NCI-H1694 treated with DMSO at 0.1 percent for 48 hours (cell line): ENCODE results near the gene GTF2H1.

Experiments
- DNase-seq: peaks from one replicate; lab custom pipeline; 2025; lab: John Stamatoyannopoulos, UW

The GTF2H1 gene

DNA sequence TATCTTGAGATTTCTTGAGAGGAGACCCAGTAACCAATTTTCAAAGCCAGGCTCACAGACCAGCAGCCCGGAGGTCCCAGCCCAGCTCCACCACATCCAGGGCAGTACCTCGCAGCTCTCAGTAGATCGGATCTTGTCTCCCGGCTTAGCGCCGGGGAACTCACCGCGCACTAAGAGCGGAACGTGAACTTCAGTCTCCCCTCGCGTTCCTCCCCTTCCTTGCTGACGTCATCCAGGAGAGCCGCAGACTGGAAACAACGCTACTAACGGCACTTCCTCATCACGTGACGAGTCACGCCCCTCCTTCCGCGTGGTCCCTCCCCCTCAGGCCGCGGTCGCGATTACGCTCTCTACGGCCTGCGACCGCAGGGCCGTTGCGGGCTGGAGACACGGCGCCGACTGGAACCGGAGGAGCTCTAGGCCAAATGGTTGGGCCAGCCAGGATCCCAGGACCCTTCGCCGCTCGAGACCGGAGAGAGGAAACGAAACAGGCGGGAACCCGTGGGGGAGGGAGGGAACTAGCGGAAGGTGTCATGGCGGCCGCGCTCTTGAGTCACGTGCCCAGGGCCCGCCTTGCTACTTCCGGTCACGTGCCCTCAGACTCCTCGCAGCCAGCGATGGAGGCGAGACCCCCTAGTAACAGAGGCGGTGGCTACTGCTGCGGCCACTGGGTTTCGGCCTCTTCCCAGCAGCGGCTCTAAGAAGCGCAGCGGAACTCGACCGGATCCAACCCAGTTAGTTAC lies at the start of gene GTF2H1, which contains the start of gene HPS5:
Gene GTF2H1, plus strand, starts transcription at position 599 of the 743 bp plus-strand sequence. CDS start 10,508 bp downstream, outside the sequence.
Gene HPS5, minus strand, starts transcription at position 172 of the 743 bp plus-strand sequence. CDS start 4,282 bp downstream, outside the sequence.
- peak; percentile 87 for DNase-seq

GRCh38 chr11:18277565-18278271 lies 44.6 kb upstream of the GTF2H1 start:
- DNase-seq, result no peak

DNA sequence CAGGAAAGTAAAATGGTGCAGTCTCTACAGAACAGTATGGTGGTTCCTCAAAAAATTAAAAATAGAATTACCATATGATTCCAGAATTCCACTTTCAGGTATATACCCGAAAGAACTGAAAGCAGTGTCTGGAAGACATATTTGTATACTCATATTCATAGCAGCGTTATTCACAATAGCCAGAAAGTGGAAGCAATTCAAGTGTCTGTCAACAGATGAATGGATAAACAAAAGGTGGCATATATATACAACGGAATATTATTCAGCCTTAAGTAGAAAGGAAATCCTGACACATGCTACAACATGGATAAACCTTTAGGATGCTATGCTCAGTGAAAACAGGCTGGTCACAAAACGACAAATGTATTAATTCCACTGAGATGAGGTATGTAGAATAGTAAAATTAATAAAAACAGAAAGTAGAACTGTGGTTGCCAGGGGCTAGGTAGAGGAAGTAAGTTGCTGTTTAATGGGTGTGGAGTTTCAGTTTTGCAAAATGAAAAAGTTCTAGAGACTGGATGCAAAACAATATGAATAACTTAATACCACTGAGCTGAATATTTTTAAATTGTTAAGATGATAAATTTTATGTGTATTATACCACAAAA lies 41.8 kb upstream of the GTF2H1 start:
- DNase-seq, result no peak

- no peak for DNase-seq
Measured at GRCh38 chr11:18282626-18283025, 39.7 kb upstream of the GTF2H1 start.

- DNase-seq, result no peak
Measured at GRCh38 chr11:18285841-18286240, 36.5 kb upstream of the GTF2H1 start.

- no peak for DNase-seq
Measured at GRCh38 chr11:18288911-18289310, 33.5 kb upstream of the GTF2H1 start.

- DNase-seq, result no peak
Measured at GRCh38 chr11:18294862-18295261, 27.5 kb upstream of the GTF2H1 start.

GRCh38 chr11:18295316-18295715 lies 27.1 kb upstream of the GTF2H1 start:
- no peak for DNase-seq

GRCh38 chr11:18299721-18300120 lies 22.6 kb upstream of the GTF2H1 start:
- DNase-seq, result no peak

- no peak for DNase-seq
Measured at GRCh38 chr11:18304745-18305144, 17.6 kb upstream of the GTF2H1 start.

DNA sequence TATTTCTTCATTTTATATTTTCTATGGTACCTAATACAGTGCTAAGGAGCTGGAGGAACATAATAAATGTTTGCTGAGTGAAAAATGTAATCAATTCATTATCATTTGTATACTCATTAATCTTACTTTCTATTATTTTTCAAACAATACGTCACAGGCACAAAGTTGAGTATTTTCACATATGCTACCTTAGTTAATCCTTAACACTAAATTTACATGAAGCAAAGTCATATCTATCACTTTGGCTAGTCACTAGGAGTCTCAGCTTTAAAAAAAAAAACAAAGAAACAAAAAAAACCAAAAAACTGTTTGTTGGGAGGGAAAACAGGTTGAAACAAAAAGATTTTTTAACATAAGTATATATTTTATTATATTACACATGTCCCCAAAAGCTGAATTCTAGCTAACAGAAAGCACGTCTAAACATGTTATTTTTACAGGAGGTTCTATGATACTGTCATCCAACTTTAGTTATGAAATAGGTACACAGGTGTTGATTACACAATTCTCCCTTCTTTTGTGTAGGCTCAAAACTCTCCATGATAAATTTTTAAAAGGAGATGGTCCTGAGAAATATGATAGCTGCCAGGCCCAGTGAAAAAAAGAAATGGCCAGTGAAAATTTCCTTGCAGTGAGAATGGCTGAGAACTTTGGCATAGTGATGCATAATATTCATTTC lies 14.8 kb upstream of the GTF2H1 start:
- DNase-seq, result no peak

- no peak for DNase-seq
Measured at GRCh38 chr11:18308242-18308641, 14.1 kb upstream of the GTF2H1 start.

DNA sequence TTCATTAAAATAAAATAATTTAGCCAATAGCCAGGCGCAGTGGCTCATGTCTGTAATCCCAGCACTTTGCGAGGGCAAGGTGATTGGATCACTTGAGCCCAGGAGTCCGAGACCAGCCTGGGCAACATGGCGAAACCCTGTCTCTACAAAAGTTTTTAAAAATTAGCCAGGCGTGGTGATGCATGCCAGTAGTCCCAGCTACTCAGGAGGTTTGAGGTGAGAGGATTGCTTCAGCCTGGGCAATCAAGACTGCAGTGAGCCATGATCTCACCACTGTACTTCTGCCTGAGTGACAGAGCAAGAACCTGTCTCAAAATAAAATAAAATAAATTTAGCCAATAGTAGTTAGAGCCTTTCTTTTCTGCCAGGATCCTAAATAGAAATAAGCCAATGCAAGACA lies 12.7 kb upstream of the GTF2H1 start:
- no peak for DNase-seq

GRCh38 chr11:18310800-18311340 lies 11.5 kb upstream of the GTF2H1 start:
- no peak for DNase-seq

DNA sequence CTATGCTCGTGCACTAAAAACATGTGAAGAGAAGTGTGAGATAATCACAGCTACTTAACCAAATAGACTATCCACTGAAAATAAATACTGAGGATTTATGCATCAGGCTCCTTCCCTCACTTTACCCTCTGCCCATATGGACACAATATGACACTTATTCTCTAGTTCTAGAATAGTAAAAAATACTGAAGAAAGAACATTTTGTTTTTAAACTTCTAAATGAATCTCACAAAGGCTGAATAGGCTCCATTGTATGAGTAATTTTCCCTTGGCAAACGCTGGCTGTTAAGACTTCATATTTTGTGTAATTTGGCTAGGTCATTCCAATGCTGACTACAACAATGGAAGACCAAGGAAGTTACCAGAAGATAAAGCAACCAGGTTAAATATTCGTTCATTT lies 10.4 kb upstream of the GTF2H1 start:
- DNase-seq, result no peak

- DNase-seq, result no peak
Measured at GRCh38 chr11:18312663-18313420, 9.5 kb upstream of the GTF2H1 start.

- no peak for DNase-seq
Measured at GRCh38 chr11:18313965-18314763, 8.2 kb upstream of the GTF2H1 start.

GRCh38 chr11:18314784-18315523 lies 7.4 kb upstream of the GTF2H1 start:
- no peak for DNase-seq

GRCh38 chr11:18315893-18316292 lies 6.5 kb upstream of the GTF2H1 start:
- no peak for DNase-seq

GRCh38 chr11:18317551-18317950 lies 4.8 kb upstream of the GTF2H1 start:
- DNase-seq, result no peak
